Measurements from ENCODE around the gene KIAA0513. TPM values are rescaled to one million over a fixed set of nuclear protein-coding genes. Genes with fewer than 3 reads are reported as not detected.

Gene KIAA0513
- total RNA-seq, 1 donor from 2014 or later: 1.9 TPM

DNA sequence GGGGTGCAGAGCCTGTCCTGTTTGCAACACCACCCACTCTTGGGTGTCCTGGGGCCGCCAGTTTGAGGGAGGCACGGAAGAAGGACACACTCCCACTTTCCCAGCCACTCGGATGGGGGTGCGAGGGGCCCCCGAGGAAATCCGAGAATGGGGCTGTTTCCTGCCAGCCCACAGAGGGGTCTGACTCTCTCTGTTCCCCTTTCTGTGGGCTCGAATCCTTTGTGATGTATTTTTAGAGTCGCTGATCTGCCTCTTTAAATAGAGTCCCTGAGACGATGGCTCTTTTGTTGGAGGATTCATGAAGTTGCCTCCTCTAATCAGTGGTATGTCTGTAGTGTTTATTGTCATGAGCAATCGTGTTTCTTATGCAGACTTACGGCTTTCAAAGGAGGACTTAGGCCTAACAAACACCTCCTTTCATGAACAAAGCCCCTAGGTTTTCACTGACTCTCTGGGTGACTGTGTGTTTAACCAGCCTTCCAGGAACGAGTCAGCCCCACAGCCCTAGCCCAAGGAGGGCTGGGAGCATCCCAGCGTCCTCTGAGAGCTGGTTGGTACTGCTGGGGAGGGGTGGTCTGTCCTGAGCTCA, 55.5 kb downstream of the KIAA0513 start:
- no peaks in the 10 kb centered on the region for H3K36me3 ChIP-seq (ENCODE audit: control insufficient read depth, insufficient read depth, low read length)
- no peak overlapping the region for H3K4me3 ChIP-seq (ENCODE audit: low read depth, low read length)
- peaks cover 17% of the 10 kb centered on the region for H3K27me3 ChIP-seq (ENCODE audit: control insufficient read depth, insufficient read depth, low read length)
- TF ChIP-seq, protein P1, sequence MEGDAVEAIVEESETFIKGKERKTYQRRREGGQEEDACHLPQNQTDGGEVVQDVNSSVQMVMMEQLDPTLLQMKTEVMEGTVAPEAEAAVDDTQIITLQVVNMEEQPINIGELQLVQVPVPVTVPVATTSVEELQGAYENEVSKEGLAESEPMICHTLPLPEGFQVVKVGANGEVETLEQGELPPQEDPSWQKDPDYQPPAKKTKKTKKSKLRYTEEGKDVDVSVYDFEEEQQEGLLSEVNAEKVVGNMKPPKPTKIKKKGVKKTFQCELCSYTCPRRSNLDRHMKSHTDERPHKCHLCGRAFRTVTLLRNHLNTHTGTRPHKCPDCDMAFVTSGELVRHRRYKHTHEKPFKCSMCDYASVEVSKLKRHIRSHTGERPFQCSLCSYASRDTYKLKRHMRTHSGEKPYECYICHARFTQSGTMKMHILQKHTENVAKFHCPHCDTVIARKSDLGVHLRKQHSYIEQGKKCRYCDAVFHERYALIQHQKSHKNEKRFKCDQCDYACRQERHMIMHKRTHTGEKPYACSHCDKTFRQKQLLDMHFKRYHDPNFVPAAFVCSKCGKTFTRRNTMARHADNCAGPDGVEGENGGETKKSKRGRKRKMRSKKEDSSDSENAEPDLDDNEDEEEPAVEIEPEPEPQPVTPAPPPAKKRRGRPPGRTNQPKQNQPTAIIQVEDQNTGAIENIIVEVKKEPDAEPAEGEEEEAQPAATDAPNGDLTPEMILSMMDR (IDR thresholded peaks at IDR 0.05; ENCODE audit: insufficient read depth, low read length, poor library complexity, severe bottlenecking): no peak
- DNase-seq (ENCODE audit: low read depth): no peak

DNA sequence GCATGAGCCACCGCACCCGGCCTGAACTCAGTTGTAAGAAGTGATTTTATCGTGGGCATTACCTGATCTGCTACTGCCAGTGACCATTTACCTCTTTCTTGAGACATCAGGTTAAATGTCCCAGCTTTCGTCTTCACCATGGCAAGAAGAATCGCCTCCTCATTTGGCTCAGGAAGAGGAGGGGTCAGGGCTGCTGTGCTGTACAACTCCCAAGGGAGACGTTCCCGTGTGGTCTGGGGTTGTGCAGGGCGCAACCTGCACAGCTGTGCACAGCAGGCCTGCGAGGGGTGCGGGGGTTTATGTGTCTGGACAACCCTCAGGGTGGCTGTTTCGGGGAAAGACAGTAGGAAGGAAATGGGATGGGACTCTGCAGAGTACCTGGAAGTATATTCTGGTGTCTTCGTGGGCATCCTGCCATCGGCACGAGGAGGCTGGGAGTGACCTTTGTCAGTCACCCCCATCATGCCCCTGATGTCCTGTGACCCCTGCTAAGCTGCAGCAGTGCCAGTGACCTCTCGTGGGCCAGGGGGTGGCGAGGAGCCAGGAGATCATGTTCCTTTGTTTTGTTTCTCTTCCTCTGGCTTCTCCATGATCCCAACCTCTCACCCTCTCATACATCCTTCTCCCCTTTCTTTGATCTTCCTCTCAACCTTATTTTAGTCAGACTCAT, 57.4 kb downstream of the KIAA0513 start:
- Histone ChIP-seq H3K4me3 (ENCODE audit: low read depth, low read length) (no peak overlapping the region), H3K36me3 (ENCODE audit: control insufficient read depth, insufficient read depth, low read length) (no peaks in the 10 kb centered on the region), H3K27me3 (ENCODE audit: control insufficient read depth, insufficient read depth, low read length) (peaks cover 17% of the 10 kb centered on the region)
- DNase-seq (ENCODE audit: low read depth): no peak
- TF ChIP-seq, protein P1 (IDR thresholded peaks at IDR 0.05; ENCODE audit: insufficient read depth, low read length, poor library complexity, severe bottlenecking): no peak

- TF ChIP-seq, protein P1 (IDR thresholded peaks at IDR 0.05; ENCODE audit: insufficient read depth, low read length, poor library complexity, severe bottlenecking): no peak
- H3K4me3 ChIP-seq (ENCODE audit: low read depth, low read length): no peak overlapping the region
- H3K27me3 ChIP-seq (ENCODE audit: control insufficient read depth, insufficient read depth, low read length): peaks cover 18% of the 10 kb centered on the region
- no peak for DNase-seq (ENCODE audit: low read depth)
- no peaks in the 10 kb centered on the region for H3K36me3 ChIP-seq (ENCODE audit: control insufficient read depth, insufficient read depth, low read length)
These were observed 58.1 kb downstream of the KIAA0513 start for GRCh38 chr16:85085721-85086120.

DNA sequence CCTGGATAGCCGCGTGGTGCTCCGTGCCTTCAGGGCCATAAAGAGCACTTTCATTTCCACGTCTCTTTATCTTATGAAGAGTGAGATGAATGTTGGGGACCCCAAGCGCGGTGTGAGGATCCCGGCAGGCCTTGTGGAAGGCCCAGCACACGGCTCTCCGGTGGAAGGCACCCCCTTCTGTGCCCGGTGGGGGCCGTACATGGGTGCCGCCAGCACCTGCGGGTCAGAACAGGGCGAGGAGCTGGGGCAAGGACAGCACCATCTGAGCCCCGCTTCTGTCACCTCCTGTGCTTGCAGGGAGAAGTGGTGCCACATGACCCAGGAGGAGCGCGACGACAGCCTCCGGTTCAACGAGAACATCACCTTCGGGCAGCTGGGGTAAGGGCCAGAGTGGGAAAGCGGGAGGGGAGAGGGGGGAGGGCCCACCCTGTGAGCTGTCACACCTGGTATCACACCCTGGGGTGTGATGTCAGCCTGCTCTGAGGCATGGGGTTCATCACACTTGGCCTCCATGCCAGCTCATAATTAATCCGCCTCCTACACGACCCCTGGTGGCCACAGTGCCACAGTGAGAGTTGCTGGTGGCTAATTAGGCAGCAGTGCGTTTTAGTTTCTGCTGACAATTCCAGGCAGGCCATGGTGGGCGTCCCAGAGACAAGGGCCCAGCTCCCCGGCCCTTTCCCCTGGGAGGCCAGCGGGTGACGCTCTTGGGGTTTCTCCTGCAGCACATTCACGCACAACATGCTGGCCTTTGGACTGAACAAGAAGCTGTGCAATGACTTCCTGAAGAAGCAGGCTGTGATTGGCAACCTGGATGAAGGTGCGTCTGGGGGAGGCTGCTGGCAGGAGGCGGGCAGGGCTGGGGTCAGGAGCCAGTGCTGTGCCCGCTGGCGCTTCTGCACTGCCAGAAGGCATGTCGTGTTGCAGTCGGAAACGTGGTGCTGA, 59.0 kb downstream of the KIAA0513 start:
- no peak overlapping the region for H3K4me3 ChIP-seq (ENCODE audit: low read depth, low read length)
- TF ChIP-seq, protein P1 (IDR thresholded peaks at IDR 0.05; ENCODE audit: insufficient read depth, low read length, poor library complexity, severe bottlenecking): peak; percentile 83
- no peak for DNase-seq (ENCODE audit: low read depth)
- H3K27me3 ChIP-seq (ENCODE audit: control insufficient read depth, insufficient read depth, low read length): peaks cover 19% of the 10 kb centered on the region
- no peaks in the 10 kb centered on the region for H3K36me3 ChIP-seq (ENCODE audit: control insufficient read depth, insufficient read depth, low read length)

GRCh38 chr16:85087899-85088569, 60.4 kb downstream of the KIAA0513 start:
- DNase-seq (ENCODE audit: low read depth): no peak
- Histone ChIP-seq H3K36me3 (ENCODE audit: control insufficient read depth, insufficient read depth, low read length) (no peaks in the 10 kb centered on the region), H3K4me3 (ENCODE audit: low read depth, low read length) (no peak overlapping the region), H3K27me3 (ENCODE audit: control insufficient read depth, insufficient read depth, low read length) (peaks cover 5% of the 10 kb centered on the region)
- TF ChIP-seq, protein P1 (IDR thresholded peaks at IDR 0.05; ENCODE audit: insufficient read depth, low read length, poor library complexity, severe bottlenecking): no peak

Data from kidney epithelial cell (primary cell).